BE2C (cell line): ENCODE data around the gene UGT2A3. TPM values are rescaled to one million over a fixed set of nuclear protein-coding genes. Genes with fewer than 3 reads are reported as not detected.

Source experiments
- DNase-seq: peaks from one replicate; pipeline ENCODE4 v3.0.0-alpha.2; 2020
- H3K27me3 ChIP-seq: fragments of 250-450 bp; sonication (Bioruptor Pico); 2 replicates; pipeline ENCODE4 v1.5.1; 2020; ENCODE audit warnings: mild to moderate bottlenecking
- H3K36me3 ChIP-seq: fragments of 250-450 bp; sonication (Bioruptor Pico); 2 replicates; pipeline ENCODE4 v1.5.1; 2020; ENCODE audit warnings: mild to moderate bottlenecking
- H3K4me1 ChIP-seq: fragments of 250-450 bp; sonication (Bioruptor Pico); 2 replicates; pipeline ENCODE4 v1.5.1; 2020
- H3K4me3 ChIP-seq: 2 replicates; pipeline ENCODE4 v1.5.1; 2011; ENCODE audit warnings: low read depth, low read length
- H3K9me3 ChIP-seq: fragments of 250-450 bp; sonication (Bioruptor Pico); 2 replicates; pipeline ENCODE4 v1.5.1; 2020
- polyA plus RNA-seq: library from polyadenylated mRNA; unstranded; fragments of >200 nt; gene quantifications from one replicate; pipeline ENCODE4 v1.2.1, GENCODE V29; 2012; ENCODE audit warnings: low read depth, missing spikeins; ENCODE audit not compliant: insufficient read length, insufficient read depth
- TF ChIP-seq, protein P1 (sequence below): IDR thresholded peaks from 2 replicates; pipeline ENCODE4 v1.5.1; 2012; ENCODE audit warnings: mild to moderate bottlenecking, low read depth, low read length

Gene UGT2A3
- not detected for polyA plus RNA-seq

DNA sequence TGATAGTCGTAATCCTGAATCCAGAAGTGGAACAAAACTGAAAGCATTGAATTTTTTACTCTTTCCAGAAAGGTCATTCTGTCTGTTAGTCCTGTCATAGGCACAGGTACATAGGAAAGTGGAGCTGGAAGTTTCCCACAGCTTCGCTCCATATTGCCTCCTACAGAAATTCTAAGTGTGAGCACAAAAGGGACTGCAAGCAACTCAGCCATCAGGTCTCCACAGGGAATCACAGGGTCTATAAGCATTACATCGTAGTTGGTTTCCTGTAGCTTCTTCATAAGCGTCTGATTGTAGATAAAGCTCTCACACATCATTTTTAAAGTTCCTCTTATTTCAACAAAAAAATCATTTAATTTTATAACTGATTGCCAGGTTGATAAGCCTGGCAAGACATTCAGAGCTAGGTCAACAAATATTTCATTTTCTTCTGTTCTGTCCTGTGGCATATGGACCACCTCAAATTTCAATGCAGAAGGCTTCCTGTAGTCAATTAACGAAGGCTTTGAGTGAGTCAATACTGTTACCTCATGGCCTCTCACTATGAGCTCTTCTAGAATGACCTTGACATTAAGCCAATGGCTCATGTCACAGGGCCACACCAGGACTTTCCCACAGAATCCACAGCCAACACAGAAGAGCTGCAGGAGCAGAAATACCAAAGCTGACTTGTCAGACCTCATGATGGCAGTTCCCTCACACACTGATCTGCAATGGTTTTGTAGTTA is at the start of gene UGT2A3:
Gene UGT2A3, minus strand, starts transcription at position 727 of the 728 bp plus-strand sequence. Its CDS starts 44 bp downstream, at position 683.
- Histone ChIP-seq H3K4me1 (no peaks in the 10 kb centered on the region), H3K27me3 (no peaks in the 10 kb centered on the region), H3K4me3 (no peak within 1 kb of the TSS), H3K36me3 (no peaks in the 10 kb centered on the region), H3K9me3 (no peaks in the 10 kb centered on the region)
- DNase-seq = no peak
- TF ChIP-seq, protein P1, sequence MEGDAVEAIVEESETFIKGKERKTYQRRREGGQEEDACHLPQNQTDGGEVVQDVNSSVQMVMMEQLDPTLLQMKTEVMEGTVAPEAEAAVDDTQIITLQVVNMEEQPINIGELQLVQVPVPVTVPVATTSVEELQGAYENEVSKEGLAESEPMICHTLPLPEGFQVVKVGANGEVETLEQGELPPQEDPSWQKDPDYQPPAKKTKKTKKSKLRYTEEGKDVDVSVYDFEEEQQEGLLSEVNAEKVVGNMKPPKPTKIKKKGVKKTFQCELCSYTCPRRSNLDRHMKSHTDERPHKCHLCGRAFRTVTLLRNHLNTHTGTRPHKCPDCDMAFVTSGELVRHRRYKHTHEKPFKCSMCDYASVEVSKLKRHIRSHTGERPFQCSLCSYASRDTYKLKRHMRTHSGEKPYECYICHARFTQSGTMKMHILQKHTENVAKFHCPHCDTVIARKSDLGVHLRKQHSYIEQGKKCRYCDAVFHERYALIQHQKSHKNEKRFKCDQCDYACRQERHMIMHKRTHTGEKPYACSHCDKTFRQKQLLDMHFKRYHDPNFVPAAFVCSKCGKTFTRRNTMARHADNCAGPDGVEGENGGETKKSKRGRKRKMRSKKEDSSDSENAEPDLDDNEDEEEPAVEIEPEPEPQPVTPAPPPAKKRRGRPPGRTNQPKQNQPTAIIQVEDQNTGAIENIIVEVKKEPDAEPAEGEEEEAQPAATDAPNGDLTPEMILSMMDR = no peak

DNA sequence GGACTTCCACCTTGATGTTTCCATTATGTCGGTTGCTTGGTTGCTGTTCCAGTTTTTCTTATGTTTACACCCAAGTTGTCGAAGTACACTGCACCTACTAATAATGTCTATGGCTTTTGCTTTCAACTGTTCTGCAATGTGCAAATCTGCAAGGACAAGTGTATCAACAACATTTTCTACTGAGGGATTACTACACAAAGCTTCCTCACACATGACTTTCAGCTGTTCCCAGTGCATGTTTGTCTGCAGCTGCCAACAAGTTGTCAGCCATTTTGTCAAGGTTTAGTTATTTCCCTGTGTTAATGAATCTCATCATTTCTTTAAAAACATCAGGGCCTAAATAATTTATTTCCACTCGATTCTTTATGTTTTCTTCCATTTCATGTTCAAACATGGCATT is 45.4 kb upstream of the UGT2A3 start:
- Histone ChIP-seq H3K27me3 (no peaks in the 10 kb centered on the region), H3K4me1 (no peaks in the 10 kb centered on the region), H3K4me3 (no peak overlapping the region), H3K9me3 (no peaks in the 10 kb centered on the region), H3K36me3 (no peaks in the 10 kb centered on the region)
- TF ChIP-seq, protein P1 = no peak
- DNase-seq = no peak

DNA sequence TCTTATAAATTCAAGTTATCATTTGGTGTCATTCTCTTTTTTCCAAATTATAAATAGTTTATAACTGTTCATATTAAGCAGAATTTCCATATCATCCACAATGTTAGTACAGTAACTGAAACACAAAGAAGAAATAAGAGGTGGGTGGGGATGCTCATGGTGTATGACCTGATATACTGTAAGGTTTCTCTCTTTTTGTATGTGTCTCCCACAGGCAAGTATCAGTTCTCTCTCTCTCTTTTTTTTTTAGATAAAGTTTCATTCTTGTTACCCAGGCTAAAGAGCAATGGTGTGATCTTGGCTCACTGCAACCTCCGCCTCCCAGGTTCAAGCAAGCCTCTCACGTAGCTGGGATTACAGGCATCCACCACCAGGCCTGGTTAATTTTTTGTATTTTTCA is 43.7 kb upstream of the UGT2A3 start:
- no peaks in the 10 kb centered on the region for H3K9me3 ChIP-seq
- no peaks in the 10 kb centered on the region for H3K4me1 ChIP-seq
- no peak for DNase-seq
- H3K4me3 ChIP-seq = no peak overlapping the region
- no peaks in the 10 kb centered on the region for H3K27me3 ChIP-seq
- no peaks in the 10 kb centered on the region for H3K36me3 ChIP-seq
- TF ChIP-seq, protein P1 = no peak

DNA sequence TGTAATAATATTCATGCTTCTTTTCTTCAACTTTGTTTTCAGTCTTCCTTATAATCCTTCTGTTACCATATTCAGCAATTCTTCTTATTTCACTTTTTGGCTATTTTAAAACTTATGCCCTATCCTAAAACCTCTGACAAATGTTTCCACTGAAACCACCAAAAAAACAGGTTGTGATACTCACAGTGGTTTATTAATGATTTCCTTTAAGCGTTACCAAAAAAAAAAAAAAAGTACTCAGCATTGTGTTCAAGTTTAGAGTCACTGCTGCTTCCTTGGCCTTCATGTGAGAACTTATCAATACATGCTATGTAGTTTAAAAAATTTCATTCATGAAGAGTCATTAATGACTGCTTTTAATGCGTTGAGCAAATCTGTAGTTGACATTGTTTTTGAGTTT is 35.4 kb upstream of the UGT2A3 start:
- Histone ChIP-seq H3K9me3 (no peaks in the 10 kb centered on the region), H3K27me3 (no peaks in the 10 kb centered on the region), H3K36me3 (no peaks in the 10 kb centered on the region), H3K4me3 (no peak overlapping the region), H3K4me1 (no peaks in the 10 kb centered on the region)
- TF ChIP-seq, protein P1 = no peak
- no peak for DNase-seq

DNA sequence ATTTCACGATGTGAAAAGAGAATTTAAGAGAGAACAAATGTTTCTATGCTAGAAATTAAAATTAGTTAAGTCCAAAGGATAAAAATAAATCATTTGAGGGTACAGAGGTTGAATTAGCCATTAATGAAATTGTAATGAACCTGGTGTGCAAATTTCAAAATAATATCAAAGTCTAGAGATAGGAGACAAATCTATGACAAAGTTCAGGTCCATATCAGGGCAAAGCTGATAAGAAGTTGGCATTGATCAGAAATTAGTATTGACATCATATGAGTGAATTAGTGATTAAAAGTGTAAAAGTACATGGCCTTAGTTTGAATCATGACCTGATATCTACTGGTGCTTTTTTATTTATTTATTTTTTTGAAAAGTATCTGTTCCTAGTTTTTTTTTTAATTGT is 33.8 kb upstream of the UGT2A3 start:
- Histone ChIP-seq H3K4me1 (no peaks in the 10 kb centered on the region), H3K9me3 (no peaks in the 10 kb centered on the region), H3K27me3 (no peaks in the 10 kb centered on the region), H3K36me3 (no peaks in the 10 kb centered on the region), H3K4me3 (no peak overlapping the region)
- TF ChIP-seq, protein P1 = no peak
- no peak for DNase-seq

DNA sequence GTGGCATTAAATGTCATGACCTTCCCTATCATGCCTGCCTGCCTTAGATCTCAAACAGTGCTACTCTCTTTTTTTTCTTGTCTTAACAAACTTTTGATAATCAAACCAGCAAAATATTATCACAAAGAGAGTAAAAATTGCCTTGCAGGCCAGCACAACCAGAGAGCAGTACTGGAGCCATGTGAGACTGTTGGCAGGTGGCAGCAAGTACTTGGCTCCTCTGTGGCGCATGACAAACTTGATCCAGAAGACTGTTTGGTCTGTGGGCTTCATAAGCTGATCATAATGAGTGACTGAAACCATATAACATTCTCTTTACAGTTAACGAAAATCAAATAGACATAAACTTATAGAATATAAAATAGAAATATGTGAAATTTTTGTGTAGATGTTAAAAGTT is 33.3 kb upstream of the UGT2A3 start:
- Histone ChIP-seq H3K4me3 (no peak overlapping the region), H3K9me3 (no peaks in the 10 kb centered on the region), H3K36me3 (no peaks in the 10 kb centered on the region), H3K27me3 (no peaks in the 10 kb centered on the region), H3K4me1 (no peaks in the 10 kb centered on the region)
- TF ChIP-seq, protein P1 = no peak
- no peak for DNase-seq
